Fibroblast of lung (primary cell): Measurements from ENCODE around the gene FLNA.

Source experiments
- EZH2 ChIP-seq: IDR thresholded peaks from 2 replicates; pipeline ENCODE4 v1.5.1; 2012; ENCODE audit warnings: low read length, control low read depth, mild to moderate bottlenecking; ENCODE audit errors: missing control alignments
- TF ChIP-seq, protein P1 (sequence below), 2 donors: IDR thresholded peaks in 1 of 2; conservative IDR thresholded peaks in 1 of 2; 1 replicate in 1 of 2; 2 replicates in 1 of 2; pipeline ENCODE4 v1.5.1; 2011 to 2012; ENCODE audit warnings: low read length in 2 of 2, control low read depth in 1 of 2, inconsistent platforms in 1 of 2, low read depth in 1 of 2, mild to moderate bottlenecking in 1 of 2

DNA sequence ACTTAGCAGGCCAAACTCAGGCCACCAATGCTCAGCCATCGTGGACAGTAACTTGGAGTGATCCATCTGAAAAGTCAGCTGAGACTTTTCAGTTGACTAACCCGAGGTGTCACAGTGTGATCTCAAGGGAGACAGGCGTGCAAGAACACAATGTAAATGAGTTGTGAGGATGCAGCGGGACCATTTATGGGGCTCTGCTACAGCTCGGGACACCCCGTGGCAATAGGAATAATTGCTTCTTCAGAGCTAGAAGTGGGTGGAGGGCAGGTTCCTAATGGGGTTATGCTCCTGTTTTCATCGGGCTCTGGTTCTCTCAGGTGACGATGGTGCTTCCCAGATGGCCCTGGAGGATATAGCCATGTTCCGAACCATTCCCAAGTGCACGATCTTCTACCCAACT is 51.5 kb downstream of the FLNA start:
- TF ChIP-seq, protein P1, sequence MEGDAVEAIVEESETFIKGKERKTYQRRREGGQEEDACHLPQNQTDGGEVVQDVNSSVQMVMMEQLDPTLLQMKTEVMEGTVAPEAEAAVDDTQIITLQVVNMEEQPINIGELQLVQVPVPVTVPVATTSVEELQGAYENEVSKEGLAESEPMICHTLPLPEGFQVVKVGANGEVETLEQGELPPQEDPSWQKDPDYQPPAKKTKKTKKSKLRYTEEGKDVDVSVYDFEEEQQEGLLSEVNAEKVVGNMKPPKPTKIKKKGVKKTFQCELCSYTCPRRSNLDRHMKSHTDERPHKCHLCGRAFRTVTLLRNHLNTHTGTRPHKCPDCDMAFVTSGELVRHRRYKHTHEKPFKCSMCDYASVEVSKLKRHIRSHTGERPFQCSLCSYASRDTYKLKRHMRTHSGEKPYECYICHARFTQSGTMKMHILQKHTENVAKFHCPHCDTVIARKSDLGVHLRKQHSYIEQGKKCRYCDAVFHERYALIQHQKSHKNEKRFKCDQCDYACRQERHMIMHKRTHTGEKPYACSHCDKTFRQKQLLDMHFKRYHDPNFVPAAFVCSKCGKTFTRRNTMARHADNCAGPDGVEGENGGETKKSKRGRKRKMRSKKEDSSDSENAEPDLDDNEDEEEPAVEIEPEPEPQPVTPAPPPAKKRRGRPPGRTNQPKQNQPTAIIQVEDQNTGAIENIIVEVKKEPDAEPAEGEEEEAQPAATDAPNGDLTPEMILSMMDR (conservative IDR thresholded peaks at IDR 0.05 in 1 of 2, IDR thresholded peaks at IDR 0.05 in 1 of 2; ENCODE audit: low read depth in 1 of 2, low read length in 2 of 2): no peak
- no peak for TF ChIP-seq EZH2
